ENCODE measurements around the gene SLC27A1.
"Not testable (repeated sequence)": the region's sequence is repeated elsewhere in the genome, so short reads cannot be mapped to it uniquely, and the experiment has no call there.

SLC27A1 gene

GRCh38 chr19:17469092-17469480 is 1.2 kb upstream of the SLC27A1 start:
- no peak for DNase-seq (ENCODE audit: low spot score)
- in situ Hi-C loops (cut with MboI; ENCODE audit: low pct_unique_long_range_greater_than_20kb, low sequenced_read_pairs, unreplicated experiment) = no loop called here
- no peak for TF ChIP-seq CTCF (IDR thresholded peaks at IDR 0.05; ENCODE audit: extremely low read depth, insufficient read depth, missing control alignments)

GRCh38 chr19:17469481-17470067 is 750 bp upstream of the SLC27A1 start:
- in situ Hi-C loops (cut with MboI; ENCODE audit: low pct_unique_long_range_greater_than_20kb, low sequenced_read_pairs, unreplicated experiment) = no loop called here
- peak; percentile 88 for DNase-seq (ENCODE audit: low spot score)
- TF ChIP-seq CTCF (IDR thresholded peaks at IDR 0.05; ENCODE audit: extremely low read depth, insufficient read depth, missing control alignments) = no peak

GRCh38 chr19:17471410-17472125 is 1.2 kb downstream of the SLC27A1 start:
- DNase-seq (ENCODE audit: low spot score) = no peak
- in situ Hi-C loops (cut with MboI; ENCODE audit: low pct_unique_long_range_greater_than_20kb, low sequenced_read_pairs, unreplicated experiment) = no loop called here
- TF ChIP-seq CTCF (IDR thresholded peaks at IDR 0.05; ENCODE audit: extremely low read depth, insufficient read depth, missing control alignments) = no peak

GRCh38 chr19:17473041-17473440 is 2.7 kb downstream of the SLC27A1 start:
- TF ChIP-seq CTCF (IDR thresholded peaks at IDR 0.05; ENCODE audit: extremely low read depth, insufficient read depth, missing control alignments) = no peak
- in situ Hi-C loops (cut with MboI; ENCODE audit: low pct_unique_long_range_greater_than_20kb, low sequenced_read_pairs, unreplicated experiment) = no loop called here

GRCh38 chr19:17475011-17475540 is 4.8 kb downstream of the SLC27A1 start:
- in situ Hi-C loops (cut with MboI; ENCODE audit: low pct_unique_long_range_greater_than_20kb, low sequenced_read_pairs, unreplicated experiment); DNase-seq (ENCODE audit: low spot score): not testable (repeated sequence)

More at GRCh38 chr19:17473041-17473440, 2.7 kb downstream of the SLC27A1 start:
- no peak for DNase-seq (ENCODE audit: low spot score)

- TF ChIP-seq CTCF (IDR thresholded peaks at IDR 0.05; ENCODE audit: extremely low read depth, insufficient read depth, missing control alignments) = no peak
- DNase-seq (ENCODE audit: low spot score) = no peak
- in situ Hi-C loops (cut with MboI; ENCODE audit: low pct_unique_long_range_greater_than_20kb, low sequenced_read_pairs, unreplicated experiment) = no loop called here
Observed at GRCh38 chr19:17475541-17476115, 5.3 kb downstream of the SLC27A1 start.

- TF ChIP-seq CTCF (IDR thresholded peaks at IDR 0.05; ENCODE audit: extremely low read depth, insufficient read depth, missing control alignments) = no peak
- in situ Hi-C loops (cut with MboI; ENCODE audit: low pct_unique_long_range_greater_than_20kb, low sequenced_read_pairs, unreplicated experiment) = no loop called here
- peak; percentile 3 for DNase-seq (ENCODE audit: low spot score)
Observed at GRCh38 chr19:17479325-17479791, 9.0 kb downstream of the SLC27A1 start.

Data from GM13977 (cell line).